Activated naive CD8-positive, alpha-beta T cell treated with anti-CD3 and anti-CD28 coated beads for 36 hours (primary cell): ENCODE data around the gene SLC2A2. TPM values are rescaled to one million over a fixed set of nuclear protein-coding genes. Genes with fewer than 3 reads are reported as not detected.
"Not testable (repeated sequence)": the region's sequence is repeated elsewhere in the genome, so short reads cannot be mapped to it uniquely, and the experiment has no call there.

Experiments used
- DNase-seq: peaks from one replicate; pipeline ENCODE4 v3.0.0; 2021
- H3K27ac Mint-ChIP-seq: one replicate; pipeline ENCODE4 v1.8.0; 2022; ENCODE audit warnings: mild to moderate bottlenecking, moderate library complexity, mixed read lengths
- H3K27me3 Mint-ChIP-seq: one replicate; pipeline ENCODE4 v1.8.0; 2022; ENCODE audit warnings: mild to moderate bottlenecking, mixed read lengths
- H3K36me3 Mint-ChIP-seq: one replicate; pipeline ENCODE4 v1.8.0; 2021; ENCODE audit warnings: mild to moderate bottlenecking, mixed read lengths
- H3K4me1 Mint-ChIP-seq: one replicate; pipeline ENCODE4 v1.8.0; 2021; ENCODE audit warnings: mixed read lengths
- H3K4me3 Mint-ChIP-seq: one replicate; pipeline ENCODE4 v1.8.0; 2022; ENCODE audit warnings: mild to moderate bottlenecking, moderate library complexity, mixed read lengths
- H3K9me3 Mint-ChIP-seq: one replicate; pipeline ENCODE4 v1.8.0; 2022; ENCODE audit warnings: mixed read lengths
- total RNA-seq, 2 experiments: library from RNA; stranded (reverse); gene quantifications; one replicate each; pipeline ENCODE4 v1.2.3, GENCODE V29; 2021

The SLC2A2 gene
- total RNA-seq, 2 experiments from 2014 or later = not detected

DNA sequence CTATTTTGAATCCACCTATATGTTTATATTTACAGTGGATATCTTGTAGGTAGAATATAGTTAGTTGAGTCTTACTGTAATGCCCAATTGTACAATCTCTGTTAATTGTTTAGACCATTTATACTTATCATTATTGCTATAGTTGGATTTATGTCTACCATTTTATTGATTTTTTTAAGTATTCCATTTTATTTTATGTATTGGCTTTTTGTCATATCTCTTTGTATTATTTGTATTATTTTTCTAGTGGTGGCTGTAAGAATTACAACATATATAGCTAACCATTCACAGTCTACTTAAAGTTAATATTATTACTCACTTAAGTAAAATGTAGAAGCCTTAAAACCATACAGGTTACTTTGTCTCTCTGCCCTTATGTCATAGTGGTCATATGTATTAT, 46.1 kb downstream of the SLC2A2 start:
- H3K9me3 Mint-ChIP-seq = no peaks in the 10 kb centered on the region
- no peaks in the 10 kb centered on the region for H3K4me1 Mint-ChIP-seq
- peaks cover 4% of the 10 kb centered on the region for H3K27me3 Mint-ChIP-seq
- no peak overlapping the region for H3K27ac Mint-ChIP-seq
- H3K4me3 Mint-ChIP-seq = no peak overlapping the region
- no peaks in the 10 kb centered on the region for H3K36me3 Mint-ChIP-seq
- no peak for DNase-seq

DNA sequence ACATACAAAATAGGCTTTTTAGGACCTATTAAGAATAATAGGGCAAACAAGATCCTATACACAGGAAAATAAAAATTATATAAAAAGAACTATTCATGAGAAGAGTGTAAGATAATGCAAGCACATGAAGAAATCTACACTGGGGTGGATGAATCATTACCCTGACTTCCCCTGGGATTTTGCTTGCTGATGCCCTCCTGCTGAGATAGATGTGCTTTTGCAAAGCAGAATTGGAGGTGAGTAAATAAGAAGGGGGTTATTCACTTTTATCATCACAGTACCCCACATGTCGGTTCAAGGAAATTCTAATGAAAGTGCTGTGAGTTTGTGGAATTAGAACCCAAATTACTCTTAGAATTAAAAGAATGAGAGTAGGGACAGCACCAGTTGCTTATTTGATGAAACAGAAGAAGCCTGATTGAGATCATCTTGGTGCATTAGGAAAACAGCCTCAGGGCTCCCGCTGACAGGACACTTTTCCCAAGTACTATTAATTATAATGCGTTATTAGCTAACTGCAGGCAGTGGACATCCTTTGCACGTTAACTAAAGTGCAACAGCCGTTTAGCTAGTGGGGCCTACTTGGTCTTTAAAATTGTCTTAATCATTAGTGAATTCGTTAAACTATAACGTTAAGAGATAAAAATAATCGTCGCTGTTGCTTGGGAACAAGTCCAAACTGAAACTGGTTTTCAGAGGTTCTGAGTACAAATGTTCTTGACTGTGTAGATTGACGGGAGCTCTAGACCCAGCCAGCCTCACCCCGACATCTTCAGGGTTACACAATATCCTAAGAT, 48.4 kb downstream of the SLC2A2 start:
- DNase-seq = no peak
- Mint-ChIP-seq H3K36me3 (no peaks in the 10 kb centered on the region), H3K9me3 (no peaks in the 10 kb centered on the region), H3K27me3 (no peaks in the 10 kb centered on the region), H3K4me3 (no peak overlapping the region), H3K4me1 (no peaks in the 10 kb centered on the region), H3K27ac (no peak overlapping the region)

DNA sequence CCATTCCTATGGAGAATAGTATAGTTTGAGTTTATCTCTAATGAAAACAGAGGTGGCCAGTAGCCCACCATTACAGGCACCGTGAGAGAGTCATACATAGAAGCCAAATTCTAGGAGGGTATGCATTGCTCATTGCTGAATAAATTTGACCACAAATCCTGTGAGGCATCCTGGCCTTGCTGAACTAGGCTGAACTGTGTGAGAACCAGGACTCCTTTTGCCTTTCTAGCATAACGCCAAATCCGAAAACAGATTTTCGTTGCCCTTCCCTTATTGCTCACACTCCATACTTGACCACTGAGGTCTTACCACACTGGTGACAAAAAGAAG, 50.4 kb downstream of the SLC2A2 start:
- Mint-ChIP-seq H3K27me3 (peaks cover 4% of the 10 kb centered on the region), H3K36me3 (no peaks in the 10 kb centered on the region), H3K9me3 (no peaks in the 10 kb centered on the region), H3K27ac (no peak overlapping the region), H3K4me1 (no peaks in the 10 kb centered on the region), H3K4me3 (no peak overlapping the region)
- DNase-seq = no peak

DNA sequence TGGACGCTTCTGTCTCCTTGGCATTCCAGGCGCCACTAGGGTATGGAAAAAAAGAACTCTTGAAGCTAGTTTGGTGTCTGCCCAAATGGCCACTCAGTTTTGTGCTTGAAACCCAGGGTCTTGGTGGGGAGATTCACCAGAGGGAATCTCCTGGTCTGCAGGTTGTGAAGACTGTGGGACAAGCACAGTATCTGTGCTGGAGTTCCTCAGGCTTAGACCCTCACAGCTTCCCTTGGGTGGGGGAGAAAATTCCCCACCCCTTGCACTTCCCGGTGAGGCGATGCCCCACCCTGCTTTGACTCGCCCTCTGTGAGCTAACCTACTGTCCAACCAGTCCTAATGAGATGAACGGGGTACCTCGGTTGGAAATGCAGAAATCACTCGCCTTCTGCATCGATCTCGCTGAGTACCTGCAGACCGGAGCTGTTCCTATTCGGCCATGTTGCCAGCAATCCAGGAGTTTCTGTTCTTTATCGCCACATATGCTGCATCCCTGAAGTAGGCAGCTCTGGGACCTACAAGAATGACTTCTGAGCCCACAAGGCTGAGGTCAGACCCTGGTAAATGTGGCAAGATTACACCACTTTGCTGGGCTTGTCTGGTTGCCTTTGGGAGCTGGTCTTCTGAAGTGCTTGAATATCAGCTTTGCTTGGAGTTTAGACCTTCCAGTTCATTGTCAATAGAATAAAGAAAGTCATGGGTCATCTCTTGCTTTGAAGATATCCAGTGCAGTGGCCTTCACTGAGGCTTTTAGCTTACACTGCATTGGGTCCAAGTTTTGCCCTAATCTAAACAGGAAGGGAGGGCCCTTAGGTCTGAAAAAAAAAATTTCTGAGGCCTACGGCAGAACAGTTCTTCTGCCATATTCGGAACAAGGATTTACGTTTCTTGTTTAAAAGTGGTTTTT, 51.0 kb downstream of the SLC2A2 start:
- Mint-ChIP-seq H3K27ac (no peak overlapping the region), H3K27me3 (peaks cover 7% of the 10 kb centered on the region), H3K9me3 (no peaks in the 10 kb centered on the region), H3K4me1 (no peaks in the 10 kb centered on the region), H3K36me3 (no peaks in the 10 kb centered on the region), H3K4me3 (no peak overlapping the region)
- no peak for DNase-seq

DNA sequence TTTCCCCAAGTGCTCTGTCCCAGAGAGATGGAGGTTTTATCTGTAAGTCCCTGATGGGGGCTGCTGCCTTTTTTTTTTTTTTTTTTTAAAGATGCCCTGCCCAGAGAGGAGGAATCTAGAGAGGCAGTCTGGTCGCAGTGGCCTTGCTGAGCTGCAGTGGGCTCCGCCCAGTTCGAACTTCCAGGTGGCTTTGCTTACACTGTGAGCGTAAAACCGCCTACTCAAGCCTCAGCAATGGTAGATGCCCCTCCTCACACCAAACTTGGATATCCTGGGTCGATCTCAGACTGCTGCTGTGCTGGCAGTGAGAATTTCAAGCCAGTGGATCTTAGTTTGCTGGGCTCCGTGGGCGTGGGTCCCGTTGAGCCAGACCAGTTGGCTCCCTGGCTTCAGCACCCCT, 51.6 kb downstream of the SLC2A2 start:
- Mint-ChIP-seq H3K27ac (no peak overlapping the region), H3K36me3 (no peaks in the 10 kb centered on the region), H3K27me3 (peaks cover 13% of the 10 kb centered on the region), H3K9me3 (peaks cover 6% of the 10 kb centered on the region), H3K4me3 (no peak overlapping the region), H3K4me1 (no peaks in the 10 kb centered on the region)
- no peak for DNase-seq

- not testable (repeated sequence) for H3K4me1 Mint-ChIP-seq, H3K4me3 Mint-ChIP-seq, DNase-seq, H3K36me3 Mint-ChIP-seq, H3K27ac Mint-ChIP-seq, H3K9me3 Mint-ChIP-seq
- peaks cover 13% of the 10 kb centered on the region for H3K27me3 Mint-ChIP-seq
These were observed 53.6 kb downstream of the SLC2A2 start for GRCh38 chr3:170972917-170973316.

GRCh38 chr3:170967126-170967525, 59.4 kb downstream of the SLC2A2 start:
- H3K36me3 Mint-ChIP-seq = no peaks in the 10 kb centered on the region
- peaks cover 7% of the 10 kb centered on the region for H3K9me3 Mint-ChIP-seq
- peaks cover 13% of the 10 kb centered on the region for H3K27me3 Mint-ChIP-seq
- H3K27ac Mint-ChIP-seq = no peak overlapping the region
- no peak overlapping the region for H3K4me3 Mint-ChIP-seq
- H3K4me1 Mint-ChIP-seq = no peaks in the 10 kb centered on the region
- no peak for DNase-seq

GRCh38 chr3:170966495-170966894, 60.0 kb downstream of the SLC2A2 start:
- H3K9me3 Mint-ChIP-seq = peaks cover 7% of the 10 kb centered on the region
- H3K27me3 Mint-ChIP-seq = peaks cover 12% of the 10 kb centered on the region
- H3K4me1 Mint-ChIP-seq = no peaks in the 10 kb centered on the region
- no peak overlapping the region for H3K4me3 Mint-ChIP-seq
- no peak overlapping the region for H3K27ac Mint-ChIP-seq
- DNase-seq = no peak
- no peaks in the 10 kb centered on the region for H3K36me3 Mint-ChIP-seq

DNA sequence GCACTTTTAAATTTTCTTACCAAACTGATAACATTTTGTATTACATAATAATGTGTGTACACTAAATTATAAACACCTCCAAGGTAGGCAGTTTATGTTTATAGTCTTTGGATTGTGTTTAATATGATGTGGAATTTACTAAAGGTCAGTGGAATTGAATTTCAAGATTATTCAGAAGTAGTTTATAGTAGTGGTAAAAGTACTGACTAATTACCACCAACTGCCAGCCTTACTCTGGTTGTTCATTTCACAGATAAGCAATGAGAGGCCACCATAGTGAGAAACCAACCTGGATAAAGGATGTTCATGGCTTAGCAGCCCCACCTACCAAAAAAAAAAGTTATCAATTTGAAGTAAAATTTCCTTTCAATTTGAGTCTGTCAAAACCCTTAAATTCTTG, 64.1 kb downstream of the SLC2A2 start:
- Mint-ChIP-seq H3K36me3 (no peaks in the 10 kb centered on the region), H3K27me3 (peaks cover 5% of the 10 kb centered on the region), H3K4me3 (no peak overlapping the region), H3K27ac (no peak overlapping the region), H3K4me1 (no peaks in the 10 kb centered on the region), H3K9me3 (no peaks in the 10 kb centered on the region)
- no peak for DNase-seq

DNA sequence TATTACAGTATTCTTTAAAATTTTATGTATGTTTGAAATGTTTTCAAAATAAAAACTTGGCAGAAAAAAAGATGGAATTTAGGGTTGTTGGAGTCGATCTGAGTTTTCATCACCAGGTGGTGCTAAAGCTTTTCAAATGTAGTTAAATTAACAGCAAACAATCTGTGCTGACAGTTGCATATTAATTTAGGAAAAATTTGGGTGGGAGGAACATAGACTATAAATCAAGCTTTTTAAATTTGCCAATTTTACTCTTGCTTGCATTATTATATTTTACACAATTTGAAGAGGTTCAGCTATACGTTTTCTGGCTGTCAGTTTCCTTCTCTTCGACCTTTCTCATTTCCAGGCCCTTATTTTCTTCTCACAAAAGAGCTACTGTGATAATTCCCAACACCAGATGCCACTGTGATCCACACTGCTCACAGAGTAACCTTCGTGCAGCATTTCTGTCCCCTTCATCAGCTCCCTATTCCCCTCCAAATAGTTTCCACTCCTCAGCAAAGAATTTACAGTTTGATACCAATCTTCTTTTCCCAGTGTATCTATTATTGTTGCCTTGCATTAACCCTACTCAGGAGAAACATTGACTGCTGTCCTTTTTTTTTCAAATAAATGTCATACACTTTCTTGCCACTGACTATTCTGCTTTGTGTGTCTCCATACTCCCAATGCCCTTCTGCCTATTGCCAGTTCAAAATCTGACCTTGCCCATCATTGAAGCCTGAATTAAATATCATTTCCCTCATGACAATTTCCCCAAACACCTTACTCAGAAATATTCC, 64.7 kb downstream of the SLC2A2 start:
- Mint-ChIP-seq H3K27me3 (peaks cover 5% of the 10 kb centered on the region), H3K4me1 (no peaks in the 10 kb centered on the region), H3K9me3 (no peaks in the 10 kb centered on the region), H3K4me3 (no peak overlapping the region), H3K27ac (no peak overlapping the region), H3K36me3 (no peaks in the 10 kb centered on the region)
- DNase-seq = no peak

DNA sequence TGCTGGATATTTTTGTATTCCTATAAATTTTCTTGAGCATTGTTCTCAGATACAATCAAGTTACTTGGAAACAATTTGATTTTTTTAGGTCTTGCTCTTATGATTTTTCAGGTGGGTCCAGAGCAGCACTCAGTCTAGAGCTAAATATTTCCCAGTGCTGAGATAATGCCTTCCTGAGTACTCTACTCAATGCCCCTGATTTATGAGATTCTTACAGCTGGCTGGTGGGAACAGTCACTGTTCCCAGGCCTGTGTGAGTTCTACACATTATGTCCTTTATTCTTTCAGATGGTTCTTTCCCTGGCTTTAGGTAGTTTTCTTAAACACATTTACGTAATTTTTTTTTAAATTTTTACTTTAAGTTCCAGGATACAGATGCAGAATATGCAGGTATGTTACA, 67.1 kb downstream of the SLC2A2 start:
- Mint-ChIP-seq H3K9me3 (no peaks in the 10 kb centered on the region), H3K36me3 (no peaks in the 10 kb centered on the region), H3K4me3 (no peak overlapping the region), H3K27me3 (peaks cover 5% of the 10 kb centered on the region), H3K4me1 (no peaks in the 10 kb centered on the region), H3K27ac (no peak overlapping the region)
- no peak for DNase-seq

DNA sequence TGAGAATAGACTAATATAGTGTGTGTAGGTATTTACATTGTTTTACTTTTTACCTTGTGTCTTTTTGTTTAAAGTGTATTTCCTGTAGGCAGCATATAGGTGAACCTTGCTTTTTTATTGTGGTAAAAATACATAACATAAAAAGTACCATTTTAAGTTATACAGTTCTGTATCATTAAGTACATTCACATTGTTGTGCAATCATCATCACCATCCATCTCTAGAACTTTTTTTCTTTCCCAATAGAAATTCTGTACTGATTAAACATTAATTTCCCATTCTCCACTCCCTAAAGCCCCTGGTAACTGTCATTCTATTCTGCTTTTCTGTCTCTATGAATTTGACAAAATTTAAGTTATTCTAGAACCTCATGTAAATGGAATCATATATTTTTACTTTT, 69.9 kb downstream of the SLC2A2 start:
- DNase-seq = no peak
- no peaks in the 10 kb centered on the region for H3K9me3 Mint-ChIP-seq
- peaks cover 5% of the 10 kb centered on the region for H3K27me3 Mint-ChIP-seq
- H3K4me1 Mint-ChIP-seq = no peaks in the 10 kb centered on the region
- H3K27ac Mint-ChIP-seq = no peak overlapping the region
- no peak overlapping the region for H3K4me3 Mint-ChIP-seq
- H3K36me3 Mint-ChIP-seq = no peaks in the 10 kb centered on the region

DNA sequence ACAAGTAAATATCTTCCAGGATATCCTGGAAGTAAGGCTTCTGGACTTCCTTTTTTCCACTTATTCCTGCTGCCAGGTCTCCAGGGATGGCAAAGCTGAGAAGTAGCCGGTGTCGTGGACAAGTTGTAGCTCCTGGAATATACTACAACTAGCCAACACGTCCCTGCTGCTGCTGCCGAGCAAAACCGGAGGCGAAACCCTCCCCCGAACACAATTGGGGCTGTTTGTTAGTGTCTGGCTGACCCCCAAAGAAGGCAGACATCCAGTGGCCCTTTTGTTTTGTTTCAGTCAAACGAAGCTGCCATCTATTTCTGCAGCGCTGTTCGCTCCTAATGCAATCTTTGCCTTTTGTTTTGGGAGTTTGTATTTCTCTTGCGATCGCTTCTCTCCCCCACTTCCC, 72.8 kb downstream of the SLC2A2 start:
- no peaks in the 10 kb centered on the region for H3K4me1 Mint-ChIP-seq

DNA sequence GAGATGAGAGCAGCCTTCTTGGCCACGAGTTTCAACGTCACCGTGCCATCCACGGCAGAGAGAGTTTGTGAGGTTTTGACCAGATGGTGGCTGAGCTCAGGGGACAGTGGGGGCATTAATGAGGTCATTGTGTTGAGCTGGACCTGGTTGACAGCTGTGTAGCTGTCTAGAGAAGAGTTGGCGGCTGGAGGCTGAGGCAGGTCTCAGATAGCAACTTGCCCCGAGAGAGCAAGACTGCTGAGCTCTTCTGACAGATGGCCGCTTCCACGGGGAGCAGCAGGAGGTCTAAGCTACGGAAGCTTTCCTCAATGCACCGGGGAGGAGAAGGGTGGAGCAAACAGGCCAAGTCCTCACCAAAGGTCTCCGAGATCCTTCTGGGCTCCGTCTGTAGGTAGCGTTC, 73.3 kb downstream of the SLC2A2 start:
- Mint-ChIP-seq H3K27ac (no peak overlapping the region), H3K9me3 (no peaks in the 10 kb centered on the region), H3K4me3 (no peak overlapping the region)

More for the DNA sequence above, 72.8 kb downstream of the SLC2A2 start:
- Mint-ChIP-seq H3K9me3 (no peaks in the 10 kb centered on the region), H3K36me3 (no peaks in the 10 kb centered on the region), H3K27ac (no peak overlapping the region), H3K4me3 (no peak overlapping the region), H3K27me3 (no peaks in the 10 kb centered on the region)
- no peak for DNase-seq

GRCh38 chr3:170949211-170949610, 77.3 kb downstream of the SLC2A2 start:
- Mint-ChIP-seq H3K4me3 (no peak overlapping the region), H3K4me1 (no peaks in the 10 kb centered on the region), H3K27ac (no peak overlapping the region), H3K36me3 (no peaks in the 10 kb centered on the region), H3K27me3 (peaks cover 15% of the 10 kb centered on the region), H3K9me3 (no peaks in the 10 kb centered on the region)
- no peak for DNase-seq

More for the DNA sequence above, 73.3 kb downstream of the SLC2A2 start:
- Mint-ChIP-seq H3K4me1 (no peaks in the 10 kb centered on the region), H3K36me3 (no peaks in the 10 kb centered on the region), H3K27me3 (peaks cover 3% of the 10 kb centered on the region)
- no peak for DNase-seq
